ENCODE measurements around the gene GDI2.

Gene GDI2

DNA sequence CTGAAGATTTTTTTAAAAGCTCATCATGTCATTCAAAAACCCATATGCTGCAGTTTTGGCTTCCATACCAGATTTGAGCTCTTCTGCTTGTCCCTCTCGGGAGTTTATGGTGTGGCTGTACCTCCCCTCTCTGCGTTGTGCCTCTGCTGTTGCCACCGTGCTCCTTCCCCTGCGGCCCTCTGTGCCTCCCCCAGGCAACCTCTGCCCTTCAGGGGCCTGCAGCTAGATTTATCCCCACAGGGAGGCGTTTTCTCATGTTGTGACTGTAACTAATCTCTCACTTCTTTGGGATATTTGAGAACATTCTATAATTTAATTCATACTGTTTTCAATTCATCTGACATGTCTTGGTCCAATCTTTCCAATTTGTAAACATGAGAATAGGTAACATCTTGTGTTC, 75.9 kb downstream of the GDI2 start:
- Histone ChIP-seq H3K4me1 (ENCODE audit: control insufficient read depth in 1 of 2, insufficient read depth in 2 of 2, low read length in 2 of 2) (no peaks in the 10 kb centered on the region), H3K36me3 (ENCODE audit: control insufficient read depth in 1 of 2, insufficient read depth in 2 of 2, low read length in 2 of 2) (peaks cover 12 to 17% of the 10 kb centered on the region in 2 donors), H3K27me3 (ENCODE audit: low read depth, low read length) (no peaks in the 10 kb centered on the region), H3K9me3 (ENCODE audit: control insufficient read depth in 1 of 2, low read length in 2 of 2) (no peaks in the 10 kb centered on the region), H3K27ac (ENCODE audit: low read length) (no peak overlapping the region), H3K4me3 (ENCODE audit: low read depth in 1 of 2, low read length in 2 of 2) (no peak overlapping the region)

DNA sequence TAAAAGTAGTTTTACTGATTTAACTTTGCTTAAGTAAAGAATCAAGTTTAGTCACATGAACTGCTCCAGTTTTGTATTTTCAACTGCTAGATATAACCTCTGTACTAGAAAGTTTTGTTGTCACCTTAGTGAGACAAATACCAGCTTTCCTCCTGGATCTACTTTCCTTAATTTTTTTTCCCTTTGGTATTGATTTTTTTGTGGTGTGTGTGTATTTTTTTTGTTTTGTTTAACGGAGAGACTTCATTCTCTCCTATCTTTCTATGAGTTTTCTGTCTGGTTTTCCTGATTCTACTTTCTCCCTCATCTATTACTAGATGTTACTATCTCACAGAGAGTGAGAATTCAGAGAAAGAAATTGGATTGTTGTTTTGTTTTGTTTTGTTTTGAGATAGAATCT, 76.6 kb downstream of the GDI2 start:
- Histone ChIP-seq H3K9me3 (ENCODE audit: control insufficient read depth in 1 of 2, low read length in 2 of 2) (no peaks in the 10 kb centered on the region), H3K36me3 (ENCODE audit: control insufficient read depth in 1 of 2, insufficient read depth in 2 of 2, low read length in 2 of 2) (peaks cover 19 to 21% of the 10 kb centered on the region in 2 donors), H3K27ac (ENCODE audit: low read length) (no peak overlapping the region), H3K27me3 (ENCODE audit: low read depth, low read length) (no peaks in the 10 kb centered on the region), H3K4me3 (ENCODE audit: low read depth in 1 of 2, low read length in 2 of 2) (no peak overlapping the region), H3K4me1 (ENCODE audit: control insufficient read depth in 1 of 2, insufficient read depth in 2 of 2, low read length in 2 of 2) (no peaks in the 10 kb centered on the region)

DNA sequence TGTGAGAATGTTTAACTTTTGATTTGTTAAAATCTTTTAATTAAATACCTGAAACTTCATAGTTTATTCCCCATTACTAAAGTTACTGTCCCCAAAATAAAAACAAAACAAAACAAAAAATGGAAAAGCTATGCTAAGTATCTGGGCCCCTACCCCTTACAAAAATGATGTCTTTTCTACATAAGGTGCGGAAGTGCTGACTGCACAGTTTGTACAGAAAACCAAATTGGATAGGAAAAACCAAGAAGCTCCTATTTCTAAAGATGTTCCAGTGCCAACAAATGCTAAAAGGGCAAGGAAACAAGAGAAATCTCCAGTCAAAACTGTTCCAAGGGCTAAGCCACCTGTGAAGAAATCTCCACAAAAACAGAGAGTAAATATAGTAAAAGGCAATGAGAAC, 78.1 kb downstream of the GDI2 start:
- Histone ChIP-seq H3K27me3 (ENCODE audit: low read depth, low read length) (no peaks in the 10 kb centered on the region), H3K9me3 (ENCODE audit: control insufficient read depth in 1 of 2, low read length in 2 of 2) (no peaks in the 10 kb centered on the region), H3K27ac (ENCODE audit: low read length) (no peak overlapping the region), H3K4me3 (ENCODE audit: low read depth in 1 of 2, low read length in 2 of 2) (no peak overlapping the region), H3K4me1 (ENCODE audit: control insufficient read depth in 1 of 2, insufficient read depth in 2 of 2, low read length in 2 of 2) (no peaks in the 10 kb centered on the region), H3K36me3 (ENCODE audit: control insufficient read depth in 1 of 2, insufficient read depth in 2 of 2, low read length in 2 of 2) (peaks cover 27 to 30% of the 10 kb centered on the region in 2 donors)

DNA sequence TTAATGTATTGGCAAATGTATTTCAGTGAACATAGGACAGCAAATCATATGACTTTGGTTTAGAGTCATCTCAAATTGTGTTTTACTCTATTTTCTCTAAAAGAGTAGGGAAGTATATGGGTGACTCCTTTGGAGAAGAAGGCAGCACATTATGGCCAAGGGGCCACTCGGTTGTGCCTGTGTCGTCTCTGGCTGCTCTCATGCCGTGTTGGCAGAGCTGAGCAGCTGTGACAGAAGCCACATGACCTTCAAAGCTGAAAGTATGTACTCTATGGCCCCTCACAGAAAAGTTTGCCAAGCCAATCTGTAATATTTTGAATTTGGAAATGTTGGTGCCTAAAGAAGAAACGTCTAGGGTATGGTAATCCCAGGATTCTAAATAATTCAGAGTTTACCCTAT, 81.1 kb downstream of the GDI2 start:
- H3K27me3 ChIP-seq (ENCODE audit: low read depth, low read length), result no peaks in the 10 kb centered on the region
- no peak overlapping the region for H3K27ac ChIP-seq (ENCODE audit: low read length)
- peaks cover 25 to 26% of the 10 kb centered on the region in 2 donors for H3K36me3 ChIP-seq (ENCODE audit: control insufficient read depth in 1 of 2, insufficient read depth in 2 of 2, low read length in 2 of 2)
- no peak overlapping the region for H3K4me3 ChIP-seq (ENCODE audit: low read depth in 1 of 2, low read length in 2 of 2)
- H3K9me3 ChIP-seq (ENCODE audit: control insufficient read depth in 1 of 2, low read length in 2 of 2), result no peaks in the 10 kb centered on the region
- no peaks in the 10 kb centered on the region for H3K4me1 ChIP-seq (ENCODE audit: control insufficient read depth in 1 of 2, insufficient read depth in 2 of 2, low read length in 2 of 2)

DNA sequence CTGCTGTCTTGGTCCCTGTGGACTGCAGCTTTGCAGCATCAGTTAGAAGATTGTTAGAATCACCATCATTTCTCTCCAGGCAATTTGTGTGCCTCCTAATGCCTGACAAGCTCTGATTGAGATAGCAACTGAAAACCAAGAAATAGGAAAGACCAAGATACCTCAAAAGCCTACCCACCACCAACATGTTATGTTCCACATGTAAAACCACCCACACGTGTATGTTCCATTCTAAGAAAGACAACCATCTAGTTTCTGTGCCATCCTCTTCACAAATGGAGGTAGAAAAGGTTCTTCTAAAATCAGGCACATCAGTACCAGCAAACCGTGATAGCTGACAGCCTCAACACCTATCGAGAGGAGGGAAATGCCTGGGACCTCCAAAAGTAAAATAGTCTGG, 81.7 kb downstream of the GDI2 start:
- Histone ChIP-seq H3K4me3 (ENCODE audit: low read depth in 1 of 2, low read length in 2 of 2) (no peak overlapping the region), H3K27me3 (ENCODE audit: low read depth, low read length) (no peaks in the 10 kb centered on the region), H3K4me1 (ENCODE audit: control insufficient read depth in 1 of 2, insufficient read depth in 2 of 2, low read length in 2 of 2) (no peaks in the 10 kb centered on the region), H3K36me3 (ENCODE audit: control insufficient read depth in 1 of 2, insufficient read depth in 2 of 2, low read length in 2 of 2) (peaks cover 27 to 29% of the 10 kb centered on the region in 2 donors), H3K9me3 (ENCODE audit: control insufficient read depth in 1 of 2, low read length in 2 of 2) (no peaks in the 10 kb centered on the region), H3K27ac (ENCODE audit: low read length) (no peak overlapping the region)

DNA sequence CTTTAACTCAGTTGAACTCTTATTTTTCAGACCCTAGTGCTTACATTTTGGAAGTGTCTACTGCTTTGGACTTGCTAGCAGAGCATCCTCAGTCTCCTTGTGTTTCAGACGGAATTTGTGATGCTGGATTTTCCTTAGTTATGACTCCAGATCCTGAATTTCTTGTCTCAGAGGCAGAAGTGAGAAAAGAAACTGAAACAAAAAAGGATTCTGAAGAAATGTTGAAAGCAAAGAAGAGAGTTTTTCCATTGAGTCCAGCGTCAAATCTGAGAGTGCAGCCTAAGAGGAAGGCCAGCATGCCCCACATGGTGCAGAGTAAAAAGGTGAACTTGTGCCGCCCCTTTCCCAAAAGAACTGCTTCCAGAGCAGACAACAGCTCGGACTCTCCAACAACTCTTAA, 82.5 kb downstream of the GDI2 start:
- Histone ChIP-seq H3K27me3 (ENCODE audit: low read depth, low read length) (no peaks in the 10 kb centered on the region), H3K9me3 (ENCODE audit: control insufficient read depth in 1 of 2, low read length in 2 of 2) (no peaks in the 10 kb centered on the region), H3K36me3 (ENCODE audit: control insufficient read depth in 1 of 2, insufficient read depth in 2 of 2, low read length in 2 of 2) (peaks cover 27 to 29% of the 10 kb centered on the region in 2 donors)

DNA sequence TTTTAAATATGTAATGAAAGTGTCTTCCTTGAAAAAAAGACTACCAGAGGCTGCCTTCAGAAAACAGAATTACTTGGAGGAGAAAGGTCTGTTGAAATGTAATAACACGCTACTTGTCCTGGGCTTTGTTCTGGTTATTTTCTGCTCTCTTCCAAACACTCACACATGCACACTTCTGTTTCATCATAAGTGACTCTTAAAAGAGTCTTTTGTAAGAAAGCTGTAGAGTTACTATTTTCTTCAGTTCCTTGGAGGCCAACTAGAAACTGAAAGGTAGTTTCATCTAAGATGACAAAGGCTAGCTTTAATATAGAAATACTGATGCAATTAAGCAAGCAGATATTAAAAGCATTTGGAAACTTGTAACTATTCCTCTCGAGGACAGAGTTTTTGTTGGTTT, 89.5 kb downstream of the GDI2 start:
- no peak overlapping the region for H3K4me3 ChIP-seq (ENCODE audit: low read depth in 1 of 2, low read length in 2 of 2)
- H3K4me1 ChIP-seq (ENCODE audit: control insufficient read depth in 1 of 2, insufficient read depth in 2 of 2, low read length in 2 of 2), result no peaks in the 10 kb centered on the region
- H3K36me3 ChIP-seq (ENCODE audit: control insufficient read depth in 1 of 2, insufficient read depth in 2 of 2, low read length in 2 of 2), result peaks cover 7 to 29% of the 10 kb centered on the region in 2 donors
- no peak overlapping the region for H3K27ac ChIP-seq (ENCODE audit: low read length)
- H3K9me3 ChIP-seq (ENCODE audit: control insufficient read depth in 1 of 2, low read length in 2 of 2), result no peaks in the 10 kb centered on the region
- no peaks in the 10 kb centered on the region for H3K27me3 ChIP-seq (ENCODE audit: low read depth, low read length)

More for the DNA sequence above, 82.5 kb downstream of the GDI2 start:
- H3K27ac ChIP-seq (ENCODE audit: low read length), result no peak overlapping the region
- no peaks in the 10 kb centered on the region for H3K4me1 ChIP-seq (ENCODE audit: control insufficient read depth in 1 of 2, insufficient read depth in 2 of 2, low read length in 2 of 2)
- no peak overlapping the region for H3K4me3 ChIP-seq (ENCODE audit: low read depth in 1 of 2, low read length in 2 of 2)

DNA sequence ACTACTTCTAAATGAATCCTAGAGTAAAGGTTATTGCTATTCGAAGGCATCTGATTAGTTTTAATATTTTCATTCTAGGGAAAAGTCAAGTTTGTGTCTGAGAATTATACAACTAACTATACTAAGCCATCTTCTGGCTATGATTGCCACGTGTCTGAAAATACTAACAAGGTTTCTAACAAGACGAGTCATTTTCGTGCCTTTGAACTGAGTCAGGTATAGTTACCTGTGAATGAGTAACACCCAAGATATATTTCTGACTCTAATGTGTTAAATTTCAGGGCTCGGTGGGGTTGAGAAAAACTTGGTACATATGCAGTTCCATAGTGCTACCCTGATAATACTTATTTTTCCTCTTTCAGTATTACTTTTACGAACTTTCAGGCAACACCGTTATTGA, 93.1 kb downstream of the GDI2 start:
- H3K9me3 ChIP-seq (ENCODE audit: control insufficient read depth in 1 of 2, low read length in 2 of 2), result no peaks in the 10 kb centered on the region
- no peak overlapping the region for H3K27ac ChIP-seq (ENCODE audit: low read length)
- H3K36me3 ChIP-seq (ENCODE audit: control insufficient read depth in 1 of 2, insufficient read depth in 2 of 2, low read length in 2 of 2), result peaks cover 0 to 22% of the 10 kb centered on the region in 2 donors
- no peaks in the 10 kb centered on the region for H3K27me3 ChIP-seq (ENCODE audit: low read depth, low read length)
- no peak overlapping the region for H3K4me3 ChIP-seq (ENCODE audit: low read depth in 1 of 2, low read length in 2 of 2)
- H3K4me1 ChIP-seq (ENCODE audit: control insufficient read depth in 1 of 2, insufficient read depth in 2 of 2, low read length in 2 of 2), result no peaks in the 10 kb centered on the region

DNA sequence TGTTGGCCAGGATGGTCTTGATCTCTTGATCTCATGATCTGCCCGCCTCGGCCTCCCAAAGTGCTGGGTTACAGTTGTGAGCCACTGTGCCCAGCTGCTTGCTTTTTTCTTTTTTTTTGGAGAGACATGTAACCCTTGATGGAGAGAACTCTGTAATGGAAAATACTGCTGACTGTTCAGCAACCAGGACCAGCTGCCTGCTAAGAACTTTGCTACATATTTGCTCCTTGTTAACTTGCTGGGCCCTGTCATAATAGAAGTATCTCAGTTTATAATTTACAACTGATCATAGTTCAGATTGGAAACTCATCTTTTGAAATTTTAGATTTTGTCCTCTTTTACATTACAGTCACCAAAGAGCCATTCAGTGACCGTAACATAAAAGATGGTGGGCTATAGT, 93.7 kb downstream of the GDI2 start:
- Histone ChIP-seq H3K4me3 (ENCODE audit: low read depth in 1 of 2, low read length in 2 of 2) (no peak overlapping the region), H3K4me1 (ENCODE audit: control insufficient read depth in 1 of 2, insufficient read depth in 2 of 2, low read length in 2 of 2) (no peaks in the 10 kb centered on the region), H3K27me3 (ENCODE audit: low read depth, low read length) (no peaks in the 10 kb centered on the region), H3K27ac (ENCODE audit: low read length) (no peak overlapping the region), H3K9me3 (ENCODE audit: control insufficient read depth in 1 of 2, low read length in 2 of 2) (no peaks in the 10 kb centered on the region), H3K36me3 (ENCODE audit: control insufficient read depth in 1 of 2, insufficient read depth in 2 of 2, low read length in 2 of 2) (peaks cover 0 to 22% of the 10 kb centered on the region in 2 donors)

Measured in muscle layer of duodenum (tissue), 2 donors.